Uterus (tissue), 4 donors: Measurements from ENCODE around the gene LHPP. TPM values are rescaled to one million over a fixed set of nuclear protein-coding genes. Genes with fewer than 3 reads are reported as not detected.
A peak's percentile ranks its signal among the peaks of the same experiment; 100 is the strongest.

ENCODE experiments used
- DNase-seq, 2 donors: peaks; one replicate each; pipeline ENCODE4 v3.0.0-alpha.2; 2019 to 2020
- H3K27ac ChIP-seq, 2 donors: fragments of 200-600 bp; sonication (generic); 1 replicate in 1 of 2; 2 replicates in 1 of 2; pipeline ENCODE4 v1.5.1; 2016 to 2018
- H3K27me3 ChIP-seq, 2 donors: fragments of 200-600 bp; sonication (generic); one replicate each; pipeline ENCODE4 v1.5.1; 2018 to 2019; ENCODE audit warnings: control low read depth in 1 of 2
- H3K36me3 ChIP-seq, 2 donors: fragments of 200-600 bp; sonication (generic); one replicate each; pipeline ENCODE4 v1.5.1; 2019; ENCODE audit warnings: control low read depth in 1 of 2
- H3K4me1 ChIP-seq, 2 donors: fragments of 200-600 bp; sonication (generic); one replicate each; pipeline ENCODE4 v1.5.1; 2018 to 2019; ENCODE audit warnings: control low read depth in 1 of 2
- H3K4me3 ChIP-seq, 2 donors: fragments of 200-600 bp; sonication (generic); 1 replicate in 1 of 2; 2 replicates in 1 of 2; pipeline ENCODE4 v1.5.1; 2018 to 2019; ENCODE audit warnings: mild to moderate bottlenecking in 1 of 2
- H3K9me3 ChIP-seq, 2 donors: fragments of 200-600 bp; sonication (generic); one replicate each; pipeline ENCODE4 v1.5.1; 2019; ENCODE audit warnings: control low read depth in 1 of 2
- POLR2A ChIP-seq, 2 donors: fragments of 450-650 bp; IDR thresholded peaks; one replicate each; pipeline ENCODE4 v1.6.1; 2016; ENCODE audit warnings: antibody characterized with exemption in 2 of 2, mild to moderate bottlenecking in 1 of 2, moderate library complexity in 1 of 2
- intact Hi-C: fragments of 100-400 bp; cut with DNase I; formaldehyde crosslinking; loops from one replicate; pipeline ENCODE4 v1.15.1; 2023; ENCODE audit warnings: low total_unique reads
- total RNA-seq, 4 donors: library from RNA; depleted of rRNA in 3 of 4; stranded (reverse); fragments of >200 nt in 3 of 4; gene quantifications; one replicate each; pipeline versions ENCODE4 v1.1.0 to v1.2.4, GENCODE V29; 2014 to 2023
- TF ChIP-seq, protein P1 (sequence below), 4 experiments: fragments of 200-600 bp in 2 of 4; fragments of 450-650 bp in 2 of 4; sonication (generic) in 2 of 4; IDR thresholded peaks; one replicate each; pipeline ENCODE4 v1.5.1; 2016 to 2019; ENCODE audit warnings: antibody characterized with exemption in 4 of 4, mild to moderate bottlenecking in 2 of 4, moderate library complexity in 1 of 4
- donor health status: DM: yes; HTN: yes; CAD: no.

The LHPP gene
- total RNA-seq, 4 donors from 2014 or later, result 0.51 to 23.2 (median 15.3) TPM; not detected in 1

DNA sequence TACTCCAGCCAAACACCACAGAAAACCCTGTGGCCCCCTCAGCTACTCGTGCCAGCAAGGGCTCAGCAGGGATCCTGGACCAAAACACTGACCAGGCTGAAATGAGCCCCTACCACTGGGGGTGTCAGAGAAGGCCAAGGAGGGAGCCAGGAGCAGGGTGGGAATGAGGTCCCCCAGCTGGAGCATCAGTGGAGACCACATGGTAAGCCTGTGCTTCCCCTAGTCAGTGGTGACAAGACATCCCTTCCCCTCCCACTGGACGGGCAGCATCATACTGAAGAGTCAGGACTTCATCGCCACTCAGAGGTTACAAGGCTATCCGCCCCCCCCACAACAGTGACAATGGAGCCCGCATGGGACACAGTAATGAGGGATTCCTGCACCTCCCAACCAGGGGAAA lies 99.6 kb downstream of the LHPP start:
- Histone ChIP-seq H3K9me3 (no peaks in the 10 kb centered on the region), H3K36me3 (no peaks in the 10 kb centered on the region), H3K4me3 (no peak overlapping the region), H3K4me1 (peaks cover 24 to 31% of the 10 kb centered on the region in 2 donors), H3K27me3 (no peaks in the 10 kb centered on the region), H3K27ac (peak overlapping the region; percentile 95 to 99)
- TF ChIP-seq, protein P1, sequence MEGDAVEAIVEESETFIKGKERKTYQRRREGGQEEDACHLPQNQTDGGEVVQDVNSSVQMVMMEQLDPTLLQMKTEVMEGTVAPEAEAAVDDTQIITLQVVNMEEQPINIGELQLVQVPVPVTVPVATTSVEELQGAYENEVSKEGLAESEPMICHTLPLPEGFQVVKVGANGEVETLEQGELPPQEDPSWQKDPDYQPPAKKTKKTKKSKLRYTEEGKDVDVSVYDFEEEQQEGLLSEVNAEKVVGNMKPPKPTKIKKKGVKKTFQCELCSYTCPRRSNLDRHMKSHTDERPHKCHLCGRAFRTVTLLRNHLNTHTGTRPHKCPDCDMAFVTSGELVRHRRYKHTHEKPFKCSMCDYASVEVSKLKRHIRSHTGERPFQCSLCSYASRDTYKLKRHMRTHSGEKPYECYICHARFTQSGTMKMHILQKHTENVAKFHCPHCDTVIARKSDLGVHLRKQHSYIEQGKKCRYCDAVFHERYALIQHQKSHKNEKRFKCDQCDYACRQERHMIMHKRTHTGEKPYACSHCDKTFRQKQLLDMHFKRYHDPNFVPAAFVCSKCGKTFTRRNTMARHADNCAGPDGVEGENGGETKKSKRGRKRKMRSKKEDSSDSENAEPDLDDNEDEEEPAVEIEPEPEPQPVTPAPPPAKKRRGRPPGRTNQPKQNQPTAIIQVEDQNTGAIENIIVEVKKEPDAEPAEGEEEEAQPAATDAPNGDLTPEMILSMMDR (IDR thresholded peaks at IDR 0.05), result no peak
- TF ChIP-seq POLR2A (IDR thresholded peaks at IDR 0.05), result no peak
- peak in 1 of 2 donors; percentile 38 for DNase-seq
- intact Hi-C loops, result no loop called here

DNA sequence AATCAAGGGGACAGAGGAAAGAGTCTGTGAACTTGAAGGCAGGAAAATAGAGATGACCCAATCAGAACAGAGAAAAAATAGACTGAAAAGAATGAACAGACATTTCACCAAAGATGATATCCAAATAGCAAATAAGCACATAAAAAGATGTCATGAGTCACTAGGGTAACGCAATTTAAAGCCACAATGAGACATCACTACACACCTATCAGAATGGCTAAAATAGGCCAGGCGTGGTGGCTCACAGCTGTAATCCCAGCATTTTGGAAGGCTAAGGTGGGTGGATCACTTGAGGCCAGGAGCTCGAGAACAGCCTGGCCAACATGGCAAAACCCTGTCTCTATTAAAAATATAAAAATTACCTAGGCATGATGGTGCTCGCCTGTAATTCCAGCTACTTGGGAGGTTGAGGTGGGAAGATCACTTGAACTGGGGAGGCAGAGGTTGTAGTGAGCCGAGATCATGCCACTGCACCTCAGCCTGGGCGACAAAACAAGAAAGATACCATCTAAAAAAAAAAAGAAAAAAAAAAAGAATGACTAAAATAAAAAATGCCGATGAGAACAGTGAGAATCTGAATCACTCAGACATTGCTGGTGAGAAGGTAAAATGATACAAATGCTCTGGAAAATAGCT lies 100.9 kb downstream of the LHPP start:
- Histone ChIP-seq H3K4me3 (no peak overlapping the region), H3K27me3 (no peaks in the 10 kb centered on the region), H3K9me3 (no peaks in the 10 kb centered on the region), H3K27ac (peak overlapping the region; percentile 95 to 99), H3K36me3 (no peaks in the 10 kb centered on the region), H3K4me1 (peaks cover 23 to 31% of the 10 kb centered on the region in 2 donors)
- DNase-seq, result no peak
- no peak for TF ChIP-seq POLR2A (IDR thresholded peaks at IDR 0.05)
- TF ChIP-seq, protein P1 (IDR thresholded peaks at IDR 0.05), result no peak
- intact Hi-C loops, result no loop called here

DNA sequence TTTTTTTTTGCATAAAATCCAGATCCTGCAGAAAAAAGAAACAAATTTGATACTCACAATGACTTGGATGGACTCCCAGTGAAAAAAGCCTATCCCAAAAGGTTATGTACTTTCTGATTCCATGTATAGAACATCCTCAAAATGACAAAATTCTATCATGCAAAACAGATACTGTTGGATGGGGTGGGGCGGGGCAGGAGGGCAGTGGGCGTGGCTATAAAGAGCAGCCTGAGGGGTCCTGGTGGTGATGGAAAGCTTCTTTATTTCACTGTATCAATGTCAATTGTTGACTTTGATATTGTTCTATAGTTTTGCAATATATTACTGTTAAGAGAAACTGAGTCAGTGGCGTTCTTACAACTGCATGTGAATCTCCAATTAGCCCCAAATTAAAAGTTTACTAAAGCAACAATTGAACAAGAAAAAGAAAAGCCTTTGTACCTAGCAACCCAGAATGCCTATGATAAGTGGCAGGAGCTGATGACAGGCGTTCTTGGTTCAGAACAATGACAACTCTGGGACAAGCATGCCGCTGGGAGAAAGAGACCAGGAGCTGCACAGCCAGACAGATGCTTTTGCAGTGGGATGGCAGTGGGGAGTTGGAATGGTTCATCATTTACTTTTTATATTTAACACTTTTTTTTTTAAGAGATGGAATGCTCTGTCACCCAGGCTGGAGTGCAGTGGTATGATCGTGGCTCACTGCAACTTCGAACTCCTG lies 101.9 kb downstream of the LHPP start:
- intact Hi-C loops, result no loop called here
- Histone ChIP-seq H3K36me3 (no peaks in the 10 kb centered on the region), H3K27me3 (no peaks in the 10 kb centered on the region), H3K4me1 (peaks cover 19 to 22% of the 10 kb centered on the region in 2 donors), H3K4me3 (no peak overlapping the region), H3K27ac (no peak overlapping the region), H3K9me3 (no peaks in the 10 kb centered on the region)
- TF ChIP-seq, protein P1 (IDR thresholded peaks at IDR 0.05), result no peak
- no peak for TF ChIP-seq POLR2A (IDR thresholded peaks at IDR 0.05)
- no peak for DNase-seq

DNA sequence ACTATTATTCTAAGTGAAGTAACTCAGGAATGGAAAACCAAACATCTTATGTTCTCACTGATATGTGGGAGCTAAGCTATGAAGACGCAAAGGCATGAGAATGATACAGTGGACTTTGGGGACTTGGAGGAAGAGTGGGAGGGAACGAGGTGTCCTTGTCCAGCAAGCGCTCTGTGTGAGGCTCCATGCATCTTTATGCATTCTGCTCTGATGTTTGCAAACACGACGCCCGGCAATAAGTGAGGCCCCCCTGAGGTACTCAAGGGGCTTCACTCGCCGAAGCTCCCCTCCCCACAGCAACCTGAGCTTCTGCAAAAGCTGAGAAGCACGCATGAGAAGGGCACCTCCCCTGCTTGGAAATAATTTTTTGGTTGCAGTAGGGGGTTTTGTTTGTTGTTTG lies 103.3 kb downstream of the LHPP start:
- no peak for DNase-seq
- no peaks in the 10 kb centered on the region for H3K36me3 ChIP-seq
- no peak overlapping the region for H3K27ac ChIP-seq
- no peaks in the 10 kb centered on the region for H3K9me3 ChIP-seq
- intact Hi-C loops, result no loop called here
- TF ChIP-seq, protein P1 (IDR thresholded peaks at IDR 0.05), result no peak
- TF ChIP-seq POLR2A (IDR thresholded peaks at IDR 0.05), result no peak
- no peaks in the 10 kb centered on the region for H3K27me3 ChIP-seq
- no peak overlapping the region for H3K4me3 ChIP-seq
- H3K4me1 ChIP-seq, result peaks cover 8 to 11% of the 10 kb centered on the region in 2 donors

DNA sequence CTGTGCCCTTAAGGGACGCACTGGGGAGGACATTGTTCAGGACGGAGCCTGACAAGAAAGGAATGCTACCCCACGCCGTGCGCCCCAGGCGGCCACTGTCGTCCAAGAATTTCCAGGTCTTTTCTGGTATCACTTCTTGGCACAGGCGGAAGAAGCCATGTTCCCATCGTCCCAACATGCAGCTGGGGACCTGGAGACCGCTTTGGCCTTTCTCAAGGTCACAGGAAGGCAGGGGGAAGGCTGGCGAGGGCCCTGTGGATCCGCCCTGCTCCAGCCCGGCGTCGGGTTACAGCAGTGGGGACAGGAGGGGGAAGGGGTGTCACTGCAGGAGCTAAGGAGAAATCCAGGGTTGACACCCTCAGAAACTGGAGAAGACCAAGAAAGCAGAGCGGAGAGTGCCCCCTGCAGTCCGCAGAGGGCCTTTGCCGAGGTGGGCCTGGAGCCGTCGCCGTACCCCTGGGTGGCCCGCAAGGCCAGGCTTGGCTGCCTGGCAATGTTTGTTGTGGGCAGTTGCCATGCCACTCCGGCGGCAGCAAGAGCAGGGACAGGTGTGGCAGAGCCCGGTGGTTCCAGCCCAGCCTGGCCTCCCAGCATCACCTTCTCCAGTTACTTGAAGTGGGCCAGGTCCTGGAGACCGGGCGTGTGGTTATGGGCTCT lies 104.1 kb downstream of the LHPP start:
- Histone ChIP-seq H3K27me3 (no peaks in the 10 kb centered on the region), H3K27ac (no peak overlapping the region), H3K9me3 (no peaks in the 10 kb centered on the region), H3K4me3 (no peak overlapping the region), H3K36me3 (no peaks in the 10 kb centered on the region), H3K4me1 (peaks cover 6% of the 10 kb centered on the region in 2 donors)
- no peak for TF ChIP-seq POLR2A (IDR thresholded peaks at IDR 0.05)
- TF ChIP-seq, protein P1 (IDR thresholded peaks at IDR 0.05), result peak in 2 of 4 experiments; percentile 5 to 24
- no peak for DNase-seq
- intact Hi-C loops, result no loop called here
